ENCODE data around the gene TMEM62.

Gene TMEM62

DNA sequence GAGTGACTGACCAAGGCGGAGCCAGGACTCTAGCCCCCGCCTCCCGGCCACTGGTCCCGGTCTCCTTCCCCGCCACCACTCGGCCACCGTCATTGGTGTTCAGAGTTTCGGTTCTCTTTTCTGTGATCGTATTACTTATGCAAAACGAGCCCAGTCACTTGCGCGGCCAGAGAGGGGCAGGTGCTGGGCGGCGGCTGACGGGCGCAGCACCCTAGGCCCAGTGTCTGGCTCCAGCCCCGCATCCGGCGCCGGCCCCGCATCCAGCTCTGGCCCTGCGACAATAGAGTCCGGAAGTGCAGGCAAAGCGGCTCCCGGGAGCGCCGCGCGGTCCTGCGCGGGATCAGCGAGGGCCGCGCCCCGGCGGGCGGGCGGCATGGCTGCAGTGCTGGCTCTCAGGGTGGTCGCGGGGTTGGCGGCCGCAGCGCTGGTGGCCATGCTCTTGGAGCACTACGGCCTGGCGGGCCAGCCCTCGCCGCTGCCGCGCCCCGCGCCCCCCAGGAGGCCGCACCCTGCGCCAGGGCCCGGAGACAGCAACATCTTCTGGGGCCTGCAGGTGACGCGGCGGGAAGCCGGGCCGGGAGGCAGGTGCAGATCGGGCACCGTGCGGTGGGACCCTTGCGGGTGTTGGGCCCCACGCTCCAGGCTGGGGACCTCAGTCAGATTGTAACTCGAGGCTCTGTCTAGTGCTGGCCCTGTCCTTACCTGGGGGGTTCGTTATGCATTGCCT, at the start of gene TMEM62:
Gene TMEM62, plus strand, starts transcription at position 157 of the 727 bp plus-strand sequence. Its CDS starts 217 bp downstream, at position 374.
- peak; percentile 86 for DNase-seq (ENCODE audit: low spot score)

DNA sequence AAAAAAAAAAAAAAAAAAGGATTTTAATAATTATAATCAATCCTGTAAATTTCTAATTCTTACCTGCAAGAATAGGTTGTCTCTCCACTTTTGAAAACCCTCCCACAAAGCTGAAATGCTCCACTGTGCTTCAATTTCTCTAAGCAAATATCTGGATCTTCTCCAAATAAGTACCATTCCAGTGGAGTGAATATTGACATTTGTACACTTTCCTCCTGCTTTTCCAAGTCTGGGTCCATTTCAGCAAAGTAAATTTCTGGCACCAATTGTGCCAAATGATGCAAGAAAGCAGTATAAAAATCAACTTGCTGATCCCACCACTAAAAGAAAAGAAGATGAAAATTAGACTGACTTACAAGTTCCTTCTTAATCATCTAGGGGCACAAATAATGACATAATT, 47.5 kb upstream of the TMEM62 start:
- peak; percentile 8 for DNase-seq (ENCODE audit: low spot score)

- no peak for DNase-seq (ENCODE audit: low spot score)
Measured at GRCh38 chr15:43086551-43086950, 46.8 kb upstream of the TMEM62 start.

DNA sequence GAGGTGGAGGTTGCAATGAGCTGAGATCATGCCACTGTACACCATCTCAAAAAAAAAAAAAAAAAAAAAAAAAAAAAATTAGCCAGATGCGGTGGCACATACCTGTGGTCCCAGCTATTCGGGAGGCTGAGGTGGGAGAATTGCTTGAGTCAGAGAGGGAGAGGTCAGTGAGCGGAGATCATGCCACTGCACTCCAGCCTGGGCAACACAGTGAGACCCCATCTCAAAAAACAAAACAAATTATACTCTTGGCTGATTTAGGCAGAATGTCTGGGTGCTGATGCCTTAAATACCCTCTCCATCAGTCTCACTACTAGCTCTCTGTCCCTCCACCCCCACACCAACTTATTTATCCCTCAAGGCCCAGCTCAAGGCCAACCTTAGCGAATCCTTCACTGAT, 41.5 kb upstream of the TMEM62 start:
- no peak for DNase-seq (ENCODE audit: low spot score)

GRCh38 chr15:43093026-43093425, 40.4 kb upstream of the TMEM62 start:
- DNase-seq (ENCODE audit: low spot score): peak; percentile 31

DNA sequence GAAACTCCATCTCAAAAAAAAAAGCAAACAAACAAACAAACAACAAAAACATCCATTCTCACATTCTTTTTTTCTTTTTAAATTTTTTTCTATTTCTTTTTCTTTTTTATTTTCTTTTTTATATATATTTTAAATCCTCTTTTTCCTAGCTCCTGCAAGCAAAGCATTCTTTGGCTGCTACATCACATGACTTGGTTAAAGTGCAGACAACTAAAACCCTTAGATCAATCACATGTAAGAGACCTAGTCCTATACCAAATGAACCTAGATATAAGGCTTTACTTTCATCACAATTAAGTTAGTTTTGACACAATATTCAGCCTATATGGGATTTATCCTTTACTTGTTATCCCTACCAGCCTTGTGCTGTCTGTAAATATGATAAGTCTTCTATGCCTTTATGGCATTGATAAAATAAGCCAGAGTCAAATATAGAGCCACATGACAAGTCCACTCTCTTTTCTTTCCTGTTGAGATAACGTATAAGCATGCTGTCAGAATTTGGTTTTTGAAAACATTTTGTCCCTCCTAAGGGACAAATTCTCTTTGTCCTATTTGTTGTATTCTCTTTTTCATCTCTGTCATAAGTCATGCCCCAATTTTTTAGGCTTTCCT, 38.9 kb upstream of the TMEM62 start:
- DNase-seq (ENCODE audit: low spot score): no peak

GRCh38 chr15:43095243-43095642, 38.1 kb upstream of the TMEM62 start:
- DNase-seq (ENCODE audit: low spot score): no peak

DNA sequence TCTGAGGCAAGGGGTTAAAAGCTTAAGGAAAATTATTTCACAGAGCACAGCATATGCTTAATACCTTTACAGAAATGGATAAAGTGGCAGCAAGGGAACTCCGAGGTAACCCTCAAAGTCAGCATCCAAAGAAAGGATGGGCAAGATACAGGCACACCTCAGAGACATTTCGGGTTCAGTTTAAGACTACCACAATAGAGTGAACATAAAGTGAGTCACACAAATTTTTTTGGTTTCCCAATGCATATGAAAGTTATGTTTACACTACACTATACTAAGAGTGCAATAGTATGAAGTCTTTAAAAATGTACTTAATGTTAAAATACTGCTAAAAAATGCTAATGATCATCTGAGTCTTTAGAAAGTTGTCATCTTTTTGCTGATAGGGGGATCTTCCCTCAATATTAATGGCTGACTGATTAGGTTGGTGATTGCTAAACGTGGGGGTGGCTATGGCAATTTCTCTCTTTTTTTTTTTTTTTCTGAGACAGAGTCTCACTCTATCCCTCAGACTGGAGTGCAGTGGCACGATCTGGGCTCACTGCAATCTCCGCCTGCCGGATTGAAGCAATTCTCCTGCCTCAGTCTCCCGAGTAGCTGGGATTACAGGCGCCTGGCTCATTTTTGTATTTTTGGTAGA, 37.6 kb upstream of the TMEM62 start:
- no peak for DNase-seq (ENCODE audit: low spot score)

DNA sequence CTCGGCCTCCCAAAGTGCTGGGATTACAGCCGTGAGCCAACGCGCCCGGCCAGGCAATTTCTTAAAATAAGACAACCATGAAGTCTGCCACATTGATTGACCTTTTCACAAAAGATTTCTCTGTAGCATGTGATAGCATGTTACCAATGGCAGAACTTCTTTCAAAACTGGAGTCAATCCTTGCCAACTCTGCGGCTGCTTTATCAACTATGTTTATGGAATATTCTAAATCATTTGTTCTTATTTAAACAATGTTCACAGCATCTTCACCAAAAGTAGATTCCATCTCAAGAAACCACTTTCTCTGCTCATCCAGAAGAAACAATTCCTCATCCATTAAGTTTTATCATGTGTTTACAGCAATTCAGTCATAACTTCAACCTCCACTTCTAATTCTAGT, 37.0 kb upstream of the TMEM62 start:
- no peak for DNase-seq (ENCODE audit: low spot score)

DNA sequence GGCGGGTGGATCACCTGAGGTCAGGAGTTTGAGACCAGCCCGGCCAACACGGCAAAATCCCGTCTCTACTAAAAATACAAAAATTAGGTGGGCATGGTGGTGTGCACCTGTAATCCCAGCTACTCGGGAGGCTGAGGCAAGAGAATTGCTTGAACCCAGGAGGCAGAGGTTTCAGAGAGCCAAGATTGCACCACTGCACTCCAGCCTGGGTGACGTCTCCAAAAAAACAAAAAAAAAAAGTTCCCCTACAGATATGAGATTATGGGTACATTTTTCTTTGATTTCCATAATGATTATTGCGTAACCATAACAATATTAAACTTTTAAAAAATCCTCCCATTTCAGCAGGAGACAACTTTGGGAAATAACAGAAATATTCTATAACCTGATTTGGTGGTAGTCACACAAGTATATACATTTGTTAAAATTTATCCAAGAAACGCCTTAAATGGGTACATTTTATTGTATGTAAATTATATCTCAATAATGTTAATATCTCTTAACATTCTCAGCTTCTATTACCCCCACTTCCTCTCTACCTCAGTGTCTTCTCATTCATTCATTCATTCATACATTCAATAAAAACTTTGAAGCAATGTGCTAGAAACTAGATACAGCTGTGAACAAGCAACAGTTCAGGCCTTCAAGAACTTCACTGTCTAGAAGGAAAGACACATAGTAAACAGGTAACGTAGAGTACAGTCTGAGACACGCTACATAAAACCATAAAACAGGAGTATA, 34.1 kb upstream of the TMEM62 start:
- no peak for DNase-seq (ENCODE audit: low spot score)

DNA sequence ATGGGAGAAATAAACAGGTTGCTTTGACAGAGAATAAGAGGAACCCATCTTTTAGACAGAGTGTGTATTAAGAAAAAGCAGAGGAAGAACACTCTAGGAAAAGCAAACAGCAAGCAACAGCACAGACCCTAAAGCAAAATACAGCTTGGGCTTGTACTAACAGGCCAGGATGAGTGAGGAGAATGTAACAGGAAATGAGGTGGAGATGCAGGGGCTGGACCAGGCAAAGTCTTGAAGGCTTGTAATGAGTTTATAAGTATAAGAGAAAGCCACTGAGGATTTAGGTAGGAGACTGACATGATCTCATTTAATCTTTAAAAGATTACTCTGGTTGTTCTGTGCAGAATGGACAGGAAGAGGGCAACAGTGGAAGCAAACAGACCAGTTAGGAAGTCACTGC, 32.4 kb upstream of the TMEM62 start:
- DNase-seq (ENCODE audit: low spot score): no peak

GRCh38 chr15:43102187-43102586, 31.2 kb upstream of the TMEM62 start:
- DNase-seq (ENCODE audit: low spot score): no peak

DNA sequence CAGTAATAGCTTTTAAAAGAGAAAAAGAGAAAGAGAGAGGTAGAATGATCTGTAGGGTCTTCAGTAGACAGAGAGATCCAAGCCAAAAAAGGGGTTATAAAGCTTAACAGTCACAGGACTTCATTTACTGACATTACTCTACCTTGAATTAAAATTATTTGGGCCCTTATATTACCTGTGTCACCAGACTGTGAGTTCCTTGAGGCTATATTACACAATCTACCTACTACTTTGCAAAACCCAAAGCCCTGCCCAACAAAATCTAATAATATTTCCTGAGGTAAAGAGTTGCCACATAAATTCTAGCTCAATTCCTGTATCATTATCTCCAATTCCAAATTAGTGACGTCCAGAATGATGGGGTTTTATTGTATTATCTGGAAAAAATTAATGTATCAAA, 29.5 kb upstream of the TMEM62 start:
- DNase-seq (ENCODE audit: low spot score): no peak

DNA sequence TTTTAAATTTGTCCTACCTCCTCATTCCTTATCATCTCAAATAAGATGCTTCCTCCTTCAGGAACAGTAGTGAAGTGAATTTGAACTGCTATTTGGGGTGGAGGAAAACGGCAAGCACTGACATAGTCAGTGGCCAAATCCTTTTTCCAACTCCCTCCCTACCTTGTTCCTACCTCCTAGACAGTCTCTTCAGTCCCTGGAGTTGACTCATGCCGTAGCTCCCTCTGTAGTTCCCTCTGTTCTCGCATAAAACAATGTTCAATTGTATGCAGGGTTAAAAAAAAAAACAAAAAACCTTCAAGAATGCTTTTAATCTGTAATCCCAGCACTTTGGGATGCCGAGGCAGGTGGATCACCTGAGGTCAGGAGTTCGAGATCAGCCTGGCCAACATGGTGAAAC, 29.0 kb upstream of the TMEM62 start:
- DNase-seq (ENCODE audit: low spot score): no peak

- peak; percentile 10 for DNase-seq (ENCODE audit: low spot score)
Measured at GRCh38 chr15:43105077-43105736, 28.2 kb upstream of the TMEM62 start.

- DNase-seq (ENCODE audit: low spot score): peak; percentile 91
Measured at GRCh38 chr15:43105778-43106485, 27.5 kb upstream of the TMEM62 start, which contains the start of gene UBR1. UBR1 (minus strand) TSS chr15:43106038; CDS start chr15:43106022, 16 bp downstream.

DNA sequence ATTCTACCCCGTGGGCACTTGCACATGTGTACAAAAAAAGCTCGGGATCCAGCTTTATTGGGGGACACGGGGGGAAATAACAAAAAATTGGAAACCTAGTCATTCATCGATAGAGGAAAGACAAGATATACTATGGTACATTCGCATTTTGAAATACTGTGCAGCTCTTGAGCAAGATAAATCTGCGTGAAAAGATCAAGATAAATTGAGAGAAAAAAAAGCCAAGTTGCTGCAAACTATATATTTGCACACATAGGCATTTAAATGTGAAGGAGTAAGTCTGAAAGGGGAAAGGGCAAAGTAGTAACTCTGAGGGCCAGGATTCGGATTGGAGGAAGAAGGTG, 26.9 kb upstream of the TMEM62 start:
- DNase-seq (ENCODE audit: low spot score): no peak

DNA sequence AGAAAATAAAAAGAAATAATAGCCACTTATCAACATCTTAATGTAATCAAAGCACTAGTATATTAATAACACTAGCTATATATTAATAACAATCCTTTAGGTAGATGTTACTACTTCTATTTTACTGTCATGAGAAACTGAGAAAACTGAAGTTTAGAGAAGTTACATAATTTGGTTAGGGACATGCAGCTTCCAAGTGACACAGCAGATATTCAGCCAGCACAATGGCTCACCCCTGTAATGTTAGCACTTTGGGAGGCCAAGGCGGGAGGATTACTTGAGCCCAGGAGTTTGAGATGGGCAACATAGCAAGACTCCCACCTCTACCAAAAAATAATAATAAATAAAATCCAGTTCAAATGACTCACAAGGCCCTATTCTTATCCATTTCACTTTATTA, 25.6 kb upstream of the TMEM62 start:
- DNase-seq (ENCODE audit: low spot score): no peak

- DNase-seq (ENCODE audit: low spot score): no peak
Measured at GRCh38 chr15:43111354-43111753, 22.0 kb upstream of the TMEM62 start.

DNA sequence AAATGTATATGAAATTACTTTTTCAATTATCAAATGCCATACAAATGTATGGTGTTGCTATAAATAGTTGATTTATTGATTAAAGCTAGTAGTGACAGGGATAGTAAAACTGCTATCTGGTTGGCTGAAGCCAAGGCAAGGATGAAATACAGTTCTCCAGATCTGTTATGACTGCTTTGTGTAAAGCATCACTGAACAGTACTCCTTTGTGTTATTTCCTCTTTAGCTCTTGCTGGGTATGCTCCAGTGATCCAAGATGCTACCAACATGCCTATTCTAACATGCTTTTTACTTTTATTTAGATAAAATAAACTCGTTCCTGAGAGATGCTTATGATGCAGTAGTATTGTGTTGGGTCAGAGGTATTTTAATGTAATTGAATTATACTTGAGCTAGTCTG, 15.1 kb upstream of the TMEM62 start:
- no peak for DNase-seq (ENCODE audit: low spot score)

DNA sequence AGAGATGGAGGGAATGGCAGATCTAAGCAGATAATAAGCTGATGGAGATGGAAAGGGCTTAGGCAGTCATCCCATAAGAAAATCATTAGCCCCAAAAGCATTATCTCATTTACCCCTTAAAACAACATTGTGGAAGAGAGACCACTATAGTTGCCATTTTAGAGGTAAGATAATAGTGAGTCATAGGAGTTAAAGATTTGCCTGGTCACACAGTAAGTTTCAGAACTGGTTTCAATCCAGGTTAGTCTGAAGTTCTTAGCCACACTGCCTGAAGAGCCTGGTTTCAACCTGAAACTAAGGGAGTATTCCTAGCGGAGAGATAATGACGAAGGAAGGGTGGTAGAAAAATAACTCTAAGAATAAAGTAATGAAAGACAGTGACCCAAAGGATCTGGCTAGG, 14.6 kb upstream of the TMEM62 start:
- DNase-seq (ENCODE audit: low spot score): no peak

DNA sequence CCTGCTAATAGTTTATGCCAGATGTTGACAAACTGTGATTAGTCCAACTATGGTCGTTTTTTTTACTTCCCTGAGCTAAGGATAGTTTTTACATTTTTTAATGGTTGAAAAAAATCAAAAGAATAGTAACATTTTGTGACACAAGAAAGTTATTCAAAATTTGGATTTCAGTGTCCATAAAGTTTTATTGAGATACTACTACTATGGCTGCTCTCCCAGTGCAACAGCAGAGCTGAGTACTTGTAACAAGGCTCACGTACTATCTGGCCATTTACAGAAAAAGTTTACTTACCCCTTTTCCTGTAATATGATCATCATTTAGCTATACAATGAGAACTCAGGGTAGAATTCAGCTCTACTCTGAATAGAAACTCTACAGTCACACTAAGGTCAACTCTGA, 11.5 kb upstream of the TMEM62 start:
- no peak for DNase-seq (ENCODE audit: low spot score)
